Esophagus squamous epithelium (tissue), 4 donors: ENCODE measurements around the gene TUBA4A.

Source experiments
- CTCF ChIP-seq, 6 experiments: fragments of 450-650 bp in 4 of 6; fragments of 200-600 bp in 2 of 6; sonication (generic) in 2 of 6; IDR thresholded peaks; one replicate each; pipeline ENCODE4 v1.5.1; 2016 to 2019; ENCODE audit warnings: antibody characterized with exemption in 6 of 6, mild to moderate bottlenecking in 4 of 6, moderate library complexity in 4 of 6
- POLR2A ChIP-seq, 4 donors: fragments of 450-650 bp; IDR thresholded peaks; one replicate each; pipeline ENCODE4 v1.6.1; 2017; ENCODE audit warnings: antibody characterized with exemption in 4 of 4, mild to moderate bottlenecking in 4 of 4, moderate library complexity in 3 of 4

GRCh38 chr2:219207884-219208740 lies 45.6 kb downstream of the TUBA4A start:
- TF ChIP-seq CTCF (IDR thresholded peaks at IDR 0.05) = no peak
- no peak for TF ChIP-seq POLR2A (IDR thresholded peaks at IDR 0.05)
